GM18498 (cell line): ENCODE results near the gene SLC48A1.

Experiments
- ATAC-seq: cut with Tn5 transposase; IDR thresholded peaks from one replicate; pipeline ENCODE4 v1.9.1; 2021; ENCODE audit warnings: mild to moderate bottlenecking, moderate library complexity; ENCODE audit not compliant: unreplicated experiment

The SLC48A1 gene

DNA sequence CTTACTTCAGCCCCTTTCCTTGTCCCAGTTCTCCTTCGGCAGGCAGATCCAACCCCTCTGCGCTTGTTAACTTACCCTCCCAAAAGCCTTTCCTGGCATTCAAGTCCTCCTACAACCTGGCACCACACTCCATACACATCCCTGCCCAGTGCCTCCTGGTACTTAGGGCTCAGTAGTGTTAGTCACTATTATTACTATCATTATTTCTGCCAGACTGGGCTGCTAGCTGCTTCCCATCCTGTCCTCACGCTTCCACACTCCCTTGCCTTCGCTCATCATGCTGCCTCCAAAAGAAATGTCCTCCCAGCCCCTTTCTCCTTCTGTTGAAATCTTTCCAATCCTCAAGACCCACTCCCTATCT is 48.3 kb downstream of the SLC48A1 start:
- no peak for ATAC-seq

DNA sequence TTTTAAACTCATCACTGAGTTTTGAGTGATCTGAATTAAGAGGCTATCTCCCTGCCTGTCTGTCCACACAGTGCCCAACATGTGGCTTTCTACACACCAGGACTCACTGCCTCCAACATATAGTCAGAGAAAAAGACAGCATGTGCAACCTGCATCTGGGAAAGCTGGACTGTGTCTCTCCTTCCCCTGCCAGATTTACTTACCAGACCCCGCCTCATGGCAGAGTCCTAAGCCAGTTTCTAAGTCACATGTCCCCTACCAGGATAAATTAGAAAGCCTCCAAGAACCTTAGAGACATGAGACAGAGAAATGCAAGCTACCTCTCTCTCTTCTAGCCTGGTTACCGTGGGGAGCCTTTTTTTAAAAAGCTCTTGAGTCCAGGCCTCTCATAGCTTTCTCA is 49.4 kb downstream of the SLC48A1 start:
- no peak for ATAC-seq

DNA sequence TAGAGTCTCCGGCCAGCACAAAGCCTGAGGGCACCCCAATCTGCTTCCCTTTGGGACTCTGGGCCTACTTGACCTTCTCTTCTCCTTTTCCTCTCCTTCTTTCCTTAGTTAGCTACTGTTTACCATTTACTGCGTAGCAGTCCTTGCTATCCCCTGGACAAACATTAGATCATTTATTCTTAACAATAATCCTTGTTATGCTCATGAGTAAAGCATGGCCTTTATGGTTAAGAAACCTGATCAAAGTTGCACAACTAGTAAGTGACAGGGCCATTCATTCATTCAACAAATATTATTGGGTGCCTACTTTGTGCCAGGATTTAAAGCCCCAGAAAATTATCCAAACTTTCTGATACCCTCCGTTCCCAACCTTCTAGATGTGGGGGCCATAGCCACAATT is 49.8 kb downstream of the SLC48A1 start:
- no peak for ATAC-seq

DNA sequence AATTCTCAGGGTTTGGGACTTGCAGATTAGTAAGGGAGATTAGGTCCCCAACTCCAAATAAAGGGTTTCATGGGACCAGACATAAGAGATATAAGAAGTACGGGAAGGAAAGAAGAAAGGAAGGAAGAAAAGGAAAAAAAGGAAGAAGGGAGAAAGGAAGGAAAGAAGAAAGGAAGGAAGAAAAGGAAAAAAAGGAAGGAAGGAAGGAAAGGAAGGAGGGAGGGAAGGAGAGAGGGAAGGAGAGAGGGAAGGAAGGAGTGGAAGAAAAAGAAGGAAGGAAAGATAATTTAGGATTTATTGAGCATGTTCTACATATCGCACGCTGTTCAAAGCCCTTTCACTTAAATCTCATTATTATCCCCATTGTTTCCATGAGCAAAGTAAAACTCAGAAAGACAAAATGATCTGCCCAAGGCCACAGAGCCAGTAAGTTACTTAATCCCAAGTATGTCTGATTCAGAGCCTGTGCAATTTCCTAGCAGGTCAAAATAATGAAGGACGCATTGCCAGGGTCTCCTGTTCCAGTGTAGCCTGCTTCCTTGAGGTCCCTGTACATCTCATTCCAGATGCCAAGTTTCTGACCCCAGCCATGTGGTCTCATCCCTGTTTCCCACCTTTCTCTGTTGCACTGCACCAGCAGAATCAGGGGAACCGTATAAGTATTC is 50.5 kb downstream of the SLC48A1 start:
- ATAC-seq, result no peak

DNA sequence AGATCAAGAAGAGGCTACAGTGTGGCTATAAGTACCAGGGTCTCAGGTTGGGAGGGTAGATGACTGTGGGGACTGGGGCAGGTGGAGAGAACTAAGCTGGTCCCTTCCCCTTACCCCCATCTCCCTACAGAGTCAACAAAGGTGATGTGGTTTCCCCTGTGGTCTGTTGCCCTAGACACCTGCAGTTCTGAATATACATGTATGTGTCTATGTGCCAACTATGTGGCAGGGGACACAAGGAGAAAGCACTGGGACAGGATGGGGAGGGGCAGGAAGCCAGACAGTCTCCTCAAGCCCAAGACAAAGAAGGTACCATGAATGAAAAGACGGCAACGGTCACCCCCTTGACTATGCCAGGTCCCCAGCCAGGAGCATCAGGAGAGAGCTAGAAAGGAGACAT is 51.2 kb downstream of the SLC48A1 start:
- no peak for ATAC-seq

DNA sequence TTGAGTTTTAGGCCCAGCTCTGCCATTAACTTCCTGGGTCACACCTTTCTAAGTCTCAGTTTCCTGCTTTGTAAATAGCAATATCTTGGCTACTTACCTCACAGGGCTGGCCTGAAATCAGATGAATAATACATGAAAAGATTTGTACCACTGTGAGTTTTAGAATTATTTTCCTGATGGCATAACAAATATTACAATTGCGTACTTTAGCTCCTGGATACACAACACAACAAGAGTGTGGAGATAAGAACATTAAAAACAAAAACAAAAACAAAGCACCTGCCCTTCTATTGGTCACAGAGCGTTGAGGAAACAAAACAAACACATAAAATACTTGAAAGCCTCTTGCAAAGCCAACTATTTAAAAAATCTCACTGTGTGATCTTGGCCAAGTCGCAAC is 51.6 kb downstream of the SLC48A1 start:
- no peak for ATAC-seq

DNA sequence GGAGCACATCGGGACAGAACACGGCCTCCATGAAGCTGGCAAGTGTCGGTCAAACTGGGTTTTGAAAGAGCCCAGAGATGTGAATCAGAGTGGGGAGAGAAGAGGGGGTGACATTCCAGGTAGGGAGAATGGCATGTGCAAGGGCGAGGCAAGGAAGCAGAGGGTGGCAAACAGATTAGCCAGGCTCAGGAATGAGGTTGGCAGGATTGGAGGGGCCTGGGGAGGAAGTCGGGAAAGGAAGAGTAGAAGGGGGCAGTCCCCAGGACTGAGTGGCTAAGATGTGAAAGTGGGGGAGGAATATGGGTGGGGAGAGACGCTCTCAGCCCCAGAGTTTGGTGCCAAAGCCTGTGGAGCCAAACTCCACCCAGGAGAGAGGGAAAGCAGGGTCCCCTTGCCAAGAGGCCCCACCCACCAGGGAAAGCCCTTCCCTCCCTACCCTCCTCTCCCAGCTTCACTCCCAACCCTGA is 52.2 kb downstream of the SLC48A1 start:
- no peak for ATAC-seq

DNA sequence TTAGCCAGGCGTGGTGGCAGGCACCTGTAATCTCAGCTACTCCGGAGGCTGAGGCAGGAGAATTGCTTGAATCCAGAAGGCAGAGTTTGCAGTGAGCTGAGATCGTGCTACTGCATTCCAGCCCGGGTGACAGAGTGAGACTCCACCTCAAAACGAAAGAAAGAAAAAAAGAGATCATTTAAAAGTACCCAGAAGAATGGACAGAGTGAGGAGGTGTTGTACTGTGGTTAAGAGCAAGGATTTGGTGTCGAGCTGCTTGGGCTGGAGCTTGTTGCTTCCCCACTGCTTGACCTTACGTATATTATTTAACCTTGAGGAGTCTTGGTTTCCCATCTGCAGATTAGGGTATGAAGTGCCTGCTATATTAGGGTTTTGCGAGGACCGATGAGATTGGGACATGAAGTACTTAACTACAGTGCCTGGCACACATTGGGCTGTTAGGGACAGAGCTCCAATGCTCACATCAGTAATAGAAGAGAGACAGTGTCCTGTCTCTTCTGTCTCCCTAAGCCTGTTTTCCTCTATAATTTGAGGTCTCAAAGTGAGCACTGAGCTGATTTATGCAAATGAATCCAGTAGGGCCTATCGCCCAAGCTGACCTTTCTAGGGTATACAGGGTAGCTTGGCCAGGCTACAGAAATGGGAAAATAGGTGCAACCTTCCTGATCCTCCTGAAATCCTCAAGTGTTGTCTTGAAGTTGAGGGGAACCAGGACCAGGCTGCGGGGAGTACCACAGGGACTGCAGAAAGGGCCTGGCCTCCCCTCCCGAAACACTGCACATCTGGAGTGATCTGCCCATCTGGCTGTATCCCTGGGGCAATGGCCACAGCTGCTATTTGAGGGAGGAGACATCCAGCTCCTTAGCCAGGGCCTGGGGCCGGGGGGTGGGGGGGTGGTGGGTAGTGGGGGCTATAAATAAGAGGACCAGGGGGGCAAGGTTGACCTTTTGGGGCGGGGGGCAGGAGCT is 55.3 kb downstream of the SLC48A1 start:
- ATAC-seq, result no peak

DNA sequence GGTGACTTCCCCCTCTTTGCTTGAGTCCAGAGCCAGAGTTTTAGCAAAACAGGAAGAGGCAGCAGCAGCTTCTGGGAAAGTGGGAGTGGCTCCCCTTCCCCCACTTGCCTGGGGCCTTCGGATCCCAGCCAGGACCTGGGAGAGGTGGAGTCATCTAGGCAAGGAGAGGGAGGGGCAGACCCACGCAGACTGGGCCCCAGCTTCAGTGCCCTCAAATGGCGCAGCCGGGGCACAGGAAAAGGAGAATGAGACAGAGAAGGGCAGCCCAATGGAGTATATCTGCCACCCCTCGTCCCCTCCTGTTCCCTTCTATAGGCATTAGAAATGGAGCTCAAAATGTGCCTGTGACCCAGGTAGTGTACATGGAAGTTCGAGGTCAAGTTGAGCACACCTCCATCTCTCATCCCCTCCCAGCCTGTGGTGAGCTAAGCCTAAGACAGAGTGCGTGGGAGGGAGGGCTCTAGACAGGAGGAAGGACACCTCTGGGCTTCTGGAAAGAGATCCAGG is 56.0 kb downstream of the SLC48A1 start:
- no peak for ATAC-seq

DNA sequence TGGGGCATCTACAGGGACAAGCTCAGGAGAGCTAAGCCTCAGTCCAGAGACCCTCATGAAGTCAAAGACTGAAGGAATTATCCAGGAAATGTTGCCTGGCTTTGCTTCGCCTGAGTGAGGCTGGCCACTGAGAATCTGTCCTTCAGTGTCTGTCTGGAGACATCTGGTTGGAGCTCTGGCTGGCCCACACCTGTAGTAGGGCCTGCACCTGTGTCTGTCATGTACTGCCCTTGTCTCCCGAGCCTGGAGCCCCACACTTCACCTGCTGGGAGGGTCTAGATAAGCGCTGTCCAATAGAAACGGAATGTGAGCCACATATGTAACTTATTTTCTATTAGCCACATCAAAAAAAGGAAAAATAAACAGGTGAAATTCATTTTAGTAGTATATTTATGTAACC is 56.5 kb downstream of the SLC48A1 start:
- no peak for ATAC-seq
